ENCODE measurements around the gene ADAMTS12. TPM values are rescaled to one million over a fixed set of nuclear protein-coding genes. Genes with fewer than 3 reads are reported as not detected.
"Not testable (repeated sequence)": the region's sequence is repeated elsewhere in the genome, so short reads cannot be mapped to it uniquely, and the experiment has no call there.

Gene ADAMTS12
- total RNA-seq, 2 experiments from 2014 or later: not detected

DNA sequence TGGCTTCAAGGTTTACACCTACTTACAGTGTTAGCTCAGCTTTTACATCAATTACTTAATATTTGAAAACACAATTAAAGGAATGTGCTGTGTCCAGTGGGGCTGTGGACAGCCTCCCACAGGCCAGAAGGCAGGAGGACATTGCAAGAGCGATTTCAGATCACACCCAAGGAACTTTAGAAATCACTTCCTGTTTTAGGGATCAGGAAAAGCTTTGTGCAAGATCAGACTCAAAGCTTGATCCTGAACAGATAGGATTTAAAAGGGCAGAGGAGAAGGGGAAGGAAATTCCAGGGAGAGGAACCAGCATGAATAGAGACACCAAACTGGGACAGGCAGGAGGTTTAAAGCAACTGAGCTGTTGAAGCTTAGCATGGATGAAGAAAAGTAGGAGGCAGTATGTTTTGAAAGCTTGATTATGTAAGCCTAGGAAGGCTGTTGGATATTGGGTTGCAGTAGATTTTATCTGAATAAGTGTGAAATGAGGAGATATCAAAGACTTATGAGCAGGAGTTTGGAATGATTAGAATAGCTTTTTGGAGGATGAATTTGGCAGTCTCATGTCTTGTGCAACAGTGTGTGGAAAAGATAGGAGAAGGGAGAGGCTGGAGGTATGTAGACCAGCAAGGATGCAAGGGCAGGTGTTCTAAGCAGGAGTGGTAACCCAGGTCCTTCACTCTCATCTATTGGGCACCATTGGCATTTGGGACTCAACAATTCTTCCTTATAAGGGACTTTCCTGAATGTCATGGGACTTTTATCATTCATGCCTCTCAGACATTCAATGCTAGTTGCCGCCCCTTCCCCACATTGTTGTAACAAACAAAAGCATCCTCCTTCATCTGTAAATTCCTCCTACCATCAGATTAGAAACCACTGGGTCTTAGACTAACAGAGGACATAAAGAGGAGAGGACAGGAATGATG lies 327.5 kb downstream of the ADAMTS12 start:
- DNase-seq: no peak
- CTCF ChIA-PET: no interaction called here
- Mint-ChIP-seq H3K27ac (no peak overlapping the region), H3K4me3 (no peak overlapping the region), H3K27me3 (no peaks in the 10 kb centered on the region), H3K9me3 (no peaks in the 10 kb centered on the region), H3K36me3 (ENCODE audit: low read depth) (no peaks in the 10 kb centered on the region), H3K4me1 (no peaks in the 10 kb centered on the region)
- POLR2A ChIA-PET: no interaction called here

GRCh38 chr5:33563530-33563929 lies 328.3 kb downstream of the ADAMTS12 start:
- Mint-ChIP-seq H3K4me3 (no peak overlapping the region), H3K9me3 (no peaks in the 10 kb centered on the region), H3K27me3 (no peaks in the 10 kb centered on the region), H3K36me3 (ENCODE audit: low read depth) (no peaks in the 10 kb centered on the region), H3K27ac (no peak overlapping the region), H3K4me1 (no peaks in the 10 kb centered on the region)
- POLR2A ChIA-PET: no interaction called here
- no peak for DNase-seq
- CTCF ChIA-PET: no interaction called here

GRCh38 chr5:33558489-33558888 lies 333.3 kb downstream of the ADAMTS12 start:
- ChIA-PET POLR2A (no interaction called here), CTCF (interaction anchor here (1.2 kb wide), 1 partner anchor 377 kb away, joined by 4 read pairs; no protein-coding TSS in a partner anchor)
- no peak for DNase-seq
- no peaks in the 10 kb centered on the region for H3K36me3 Mint-ChIP-seq (ENCODE audit: low read depth)
- no peaks in the 10 kb centered on the region for H3K9me3 Mint-ChIP-seq
- no peak overlapping the region for H3K27ac Mint-ChIP-seq
- H3K27me3 Mint-ChIP-seq: no peaks in the 10 kb centered on the region
- no peak overlapping the region for H3K4me3 Mint-ChIP-seq
- no peaks in the 10 kb centered on the region for H3K4me1 Mint-ChIP-seq

DNA sequence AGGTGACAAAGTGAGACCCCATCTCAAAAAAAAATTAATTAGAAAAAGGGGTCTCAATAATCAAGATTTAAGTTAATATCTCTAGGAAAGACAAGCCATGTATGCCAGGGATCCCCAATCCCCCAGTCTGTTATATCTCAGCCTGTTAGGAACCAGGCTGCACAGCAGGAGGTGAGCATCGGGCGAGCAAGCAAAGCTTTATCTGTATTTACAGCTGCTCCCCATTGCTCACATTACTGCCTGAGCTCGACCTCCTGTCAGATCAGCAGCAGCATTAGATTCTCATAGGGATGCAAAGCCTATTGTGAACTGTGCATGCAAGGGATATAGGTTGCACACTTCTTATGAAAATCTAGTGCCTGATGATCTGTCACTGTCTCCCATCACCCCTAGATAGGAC lies 334.2 kb downstream of the ADAMTS12 start:
- DNase-seq: no peak
- ChIA-PET POLR2A (no interaction called here), CTCF (interaction anchor here (1.2 kb wide), 1 partner anchor 378 kb away, joined by 4 read pairs; no protein-coding TSS in a partner anchor)
- Mint-ChIP-seq H3K4me3 (no peak overlapping the region), H3K9me3 (no peaks in the 10 kb centered on the region), H3K4me1 (no peaks in the 10 kb centered on the region), H3K36me3 (ENCODE audit: low read depth) (no peaks in the 10 kb centered on the region), H3K27ac (no peak overlapping the region), H3K27me3 (no peaks in the 10 kb centered on the region)

GRCh38 chr5:33556330-33557328 lies 335.2 kb downstream of the ADAMTS12 start:
- Mint-ChIP-seq H3K27ac (no peak overlapping the region), H3K9me3 (no peaks in the 10 kb centered on the region), H3K4me3 (no peak overlapping the region), H3K4me1 (no peaks in the 10 kb centered on the region), H3K27me3 (no peaks in the 10 kb centered on the region), H3K36me3 (ENCODE audit: low read depth) (no peaks in the 10 kb centered on the region)
- ChIA-PET CTCF (no interaction called here), POLR2A (no interaction called here)
- no peak for DNase-seq

GRCh38 chr5:33549982-33550567 lies 341.7 kb downstream of the ADAMTS12 start:
- POLR2A ChIA-PET: no interaction called here
- DNase-seq: no peak
- H3K9me3 Mint-ChIP-seq: no peaks in the 10 kb centered on the region

DNA sequence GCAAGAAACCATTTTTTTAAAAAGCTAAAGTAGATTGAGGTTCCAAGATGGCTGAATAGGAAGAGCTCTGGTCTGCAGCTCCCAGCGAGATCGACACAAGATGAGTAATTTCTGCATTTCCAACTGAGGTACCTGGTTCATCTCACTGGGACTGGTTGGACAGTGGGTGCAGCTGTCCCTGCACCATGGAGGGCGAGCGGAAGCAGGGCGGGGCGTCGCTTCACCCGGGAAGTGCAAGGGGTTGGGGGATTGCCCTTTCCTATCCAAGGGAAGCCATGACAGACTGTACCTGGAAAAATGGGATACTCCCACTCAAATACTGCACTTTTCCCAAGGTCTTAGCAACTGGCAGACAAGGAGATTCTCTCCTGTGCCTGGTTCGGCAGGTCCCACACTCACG lies 352.0 kb downstream of the ADAMTS12 start:
- H3K4me3 Mint-ChIP-seq; H3K4me1 Mint-ChIP-seq; POLR2A ChIA-PET; CTCF ChIA-PET; H3K9me3 Mint-ChIP-seq; H3K36me3 Mint-ChIP-seq (ENCODE audit: low read depth); DNase-seq; H3K27ac Mint-ChIP-seq: not testable (repeated sequence)
- H3K27me3 Mint-ChIP-seq: peaks cover 16% of the 10 kb centered on the region

More at GRCh38 chr5:33549982-33550567, 341.7 kb downstream of the ADAMTS12 start:
- no peak overlapping the region for H3K4me3 Mint-ChIP-seq
- CTCF ChIA-PET: no interaction called here
- no peaks in the 10 kb centered on the region for H3K4me1 Mint-ChIP-seq
- H3K27ac Mint-ChIP-seq: no peak overlapping the region
- H3K36me3 Mint-ChIP-seq (ENCODE audit: low read depth): no peaks in the 10 kb centered on the region
- no peaks in the 10 kb centered on the region for H3K27me3 Mint-ChIP-seq

- ChIA-PET POLR2A (no interaction called here), CTCF (no interaction called here)
- Mint-ChIP-seq H3K27ac (no peak overlapping the region), H3K36me3 (ENCODE audit: low read depth) (no peaks in the 10 kb centered on the region), H3K9me3 (no peaks in the 10 kb centered on the region), H3K27me3 (peaks cover 16% of the 10 kb centered on the region), H3K4me1 (no peaks in the 10 kb centered on the region), H3K4me3 (no peak overlapping the region)
- no peak for DNase-seq
These were observed 352.6 kb downstream of the ADAMTS12 start for GRCh38 chr5:33539212-33539611.

DNA sequence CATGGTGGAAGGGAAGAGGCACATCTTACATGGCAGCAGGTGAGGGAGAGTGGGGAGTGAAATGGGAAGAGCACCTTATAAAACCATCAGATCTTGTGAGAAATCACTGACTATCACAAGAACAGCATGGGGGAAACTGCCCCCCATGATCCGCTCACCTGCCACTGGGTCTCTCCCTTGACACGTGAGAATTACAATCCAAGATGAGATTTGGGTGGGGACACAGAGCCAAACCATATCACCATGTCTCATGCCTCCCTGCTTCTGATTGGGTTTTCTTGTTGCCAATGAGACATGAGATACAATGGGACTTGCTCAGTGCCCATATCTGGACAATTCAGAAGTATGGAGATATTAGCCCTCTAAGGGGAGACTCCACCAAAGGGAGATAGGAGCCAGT lies 353.6 kb downstream of the ADAMTS12 start:
- no peak for DNase-seq
- ChIA-PET CTCF (no interaction called here), POLR2A (no interaction called here)
- H3K9me3 Mint-ChIP-seq: no peaks in the 10 kb centered on the region
- no peaks in the 10 kb centered on the region for H3K36me3 Mint-ChIP-seq (ENCODE audit: low read depth)
- H3K4me3 Mint-ChIP-seq: no peak overlapping the region
- H3K27me3 Mint-ChIP-seq: peaks cover 13% of the 10 kb centered on the region
- no peak overlapping the region for H3K27ac Mint-ChIP-seq
- no peaks in the 10 kb centered on the region for H3K4me1 Mint-ChIP-seq

DNA sequence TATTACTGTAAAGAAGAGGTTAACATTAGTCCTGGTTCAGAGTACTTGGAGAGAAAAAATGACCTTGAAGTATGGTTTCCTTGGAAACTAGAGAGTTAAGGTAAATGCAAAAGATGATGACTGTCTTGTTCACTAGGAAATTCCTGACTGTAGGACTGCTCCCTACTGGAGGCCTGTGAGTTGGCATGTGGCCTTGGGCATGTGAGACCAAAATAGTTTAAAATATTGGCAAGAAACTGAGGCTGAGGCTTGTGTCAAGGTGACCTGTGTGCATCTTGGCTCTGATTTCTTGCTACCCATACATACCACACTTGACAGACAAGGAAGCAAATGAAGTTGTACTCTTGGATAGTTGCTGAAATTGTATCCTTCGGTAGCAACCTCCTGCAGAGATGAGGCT lies 354.6 kb downstream of the ADAMTS12 start:
- H3K27ac Mint-ChIP-seq: no peak overlapping the region
- H3K4me1 Mint-ChIP-seq: no peaks in the 10 kb centered on the region
- CTCF ChIA-PET: no interaction called here
- peaks cover 6% of the 10 kb centered on the region for H3K27me3 Mint-ChIP-seq
- H3K9me3 Mint-ChIP-seq: no peaks in the 10 kb centered on the region
- DNase-seq: no peak
- POLR2A ChIA-PET: no interaction called here
- H3K36me3 Mint-ChIP-seq (ENCODE audit: low read depth): no peaks in the 10 kb centered on the region
- H3K4me3 Mint-ChIP-seq: no peak overlapping the region

- no peaks in the 10 kb centered on the region for H3K4me1 Mint-ChIP-seq
- no peak overlapping the region for H3K4me3 Mint-ChIP-seq
- no peak overlapping the region for H3K27ac Mint-ChIP-seq
- DNase-seq: no peak
- H3K36me3 Mint-ChIP-seq (ENCODE audit: low read depth): no peaks in the 10 kb centered on the region
- ChIA-PET POLR2A (no interaction called here), CTCF (no interaction called here)
- peaks cover 6% of the 10 kb centered on the region for H3K27me3 Mint-ChIP-seq
- H3K9me3 Mint-ChIP-seq: no peaks in the 10 kb centered on the region
These were observed 355.0 kb downstream of the ADAMTS12 start for GRCh38 chr5:33536802-33537201.

DNA sequence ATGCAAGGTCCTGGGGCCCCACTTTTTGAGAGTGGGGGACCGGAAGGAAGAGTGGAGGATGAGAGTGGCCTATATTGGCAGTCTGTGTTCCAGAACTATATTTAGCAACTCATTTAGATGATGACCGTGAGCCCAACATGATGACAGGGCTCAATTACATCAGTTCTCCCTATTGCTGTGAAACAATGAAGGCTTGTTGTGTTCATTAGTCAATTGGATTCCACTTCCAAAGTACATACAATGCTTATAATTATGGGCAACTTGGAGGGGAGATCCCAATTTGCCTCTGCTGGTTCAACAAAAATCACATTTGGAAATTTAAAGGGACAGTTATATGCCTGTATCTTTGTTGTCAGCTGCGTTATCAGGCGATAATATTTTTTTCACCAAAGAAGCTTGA lies 360.0 kb downstream of the ADAMTS12 start:
- POLR2A ChIA-PET: no interaction called here
- Mint-ChIP-seq H3K27ac (no peak overlapping the region), H3K9me3 (no peaks in the 10 kb centered on the region), H3K36me3 (ENCODE audit: low read depth) (no peaks in the 10 kb centered on the region), H3K4me3 (no peak overlapping the region), H3K27me3 (no peaks in the 10 kb centered on the region), H3K4me1 (no peaks in the 10 kb centered on the region)
- CTCF ChIA-PET: no interaction called here
- DNase-seq: no peak

- DNase-seq: no peak
- Mint-ChIP-seq H3K4me1 (no peaks in the 10 kb centered on the region), H3K9me3 (no peaks in the 10 kb centered on the region), H3K4me3 (no peak overlapping the region), H3K36me3 (ENCODE audit: low read depth) (no peaks in the 10 kb centered on the region), H3K27ac (no peak overlapping the region), H3K27me3 (no peaks in the 10 kb centered on the region)
- POLR2A ChIA-PET: no interaction called here
- CTCF ChIA-PET: no interaction called here
These were observed 360.8 kb downstream of the ADAMTS12 start for GRCh38 chr5:33531037-33531298.

All from activated CD4-positive, alpha-beta memory T cell treated with anti-CD3 and anti-CD28 coated beads, Interleukin-2, amount 10 ng/mL, durations not matched to agents 7 days and 5 days (primary cell).